Calu3 (cell line): Measurements from ENCODE around the gene KMO. TPM values are rescaled to one million over a fixed set of nuclear protein-coding genes. Genes with fewer than 3 reads are reported as not detected.
A peak's percentile ranks its signal among the peaks of the same experiment; 100 is the strongest.

Experiments used
- BruUV-seq: library from RNA; stranded (reverse); fragments of 400-500 nt; replicated peaks from 2 replicates; lab custom pipeline; 2021; lab: Mats Ljungman, UMichigan
- CTCF ChIA-PET: fragments of 300-600 bp; sonication (Branson Sonifier 250); formaldehyde crosslinking; loops from one replicate; lab custom pipeline; 2022; ENCODE audit warnings: antibody characterized with exemption; lab: Charles Lee
- DNase-seq: peaks from one replicate; pipeline ENCODE4 v3.0.0; 2022
- H3K27ac Mint-ChIP-seq: one replicate; pipeline ENCODE4 v1.8.0; 2022; ENCODE audit warnings: mixed read lengths; ENCODE audit not compliant: unreplicated experiment
- H3K27me3 Mint-ChIP-seq: one replicate; pipeline ENCODE4 v1.8.0; 2022; ENCODE audit warnings: mixed read lengths; ENCODE audit not compliant: unreplicated experiment
- H3K36me3 Mint-ChIP-seq: one replicate; pipeline ENCODE4 v1.8.0; 2022; ENCODE audit warnings: mild to moderate bottlenecking, moderate library complexity, mixed read lengths; ENCODE audit not compliant: insufficient read depth, unreplicated experiment
- H3K4me1 Mint-ChIP-seq: one replicate; pipeline ENCODE4 v1.8.0; 2022; ENCODE audit warnings: mild to moderate bottlenecking, low read depth, mixed read lengths; ENCODE audit not compliant: unreplicated experiment
- H3K4me3 Mint-ChIP-seq: one replicate; pipeline ENCODE4 v1.8.0; 2022; ENCODE audit warnings: mild to moderate bottlenecking, low read depth, moderate library complexity, mixed read lengths; ENCODE audit not compliant: unreplicated experiment
- H3K9me3 Mint-ChIP-seq: one replicate; pipeline ENCODE4 v1.8.0; 2022; ENCODE audit warnings: low read depth, mixed read lengths; ENCODE audit not compliant: unreplicated experiment
- CTCF ChIP-seq: fragments of 200-600 bp; IDR thresholded peaks from one replicate; pipeline ENCODE4 v1.8.0; 2022; ENCODE audit warnings: antibody characterized with exemption; ENCODE audit not compliant: unreplicated experiment
- intact Hi-C: fragments of 100-400 bp; cut with micrococcal nuclease; formaldehyde crosslinking; loops from one replicate; pipeline ENCODE4 v1.10.0; 2022; ENCODE audit not compliant: unreplicated experiment
- total RNA-seq: library from RNA; stranded (reverse); gene quantifications from 2 replicates; pipeline ENCODE4 v1.2.3, GENCODE V29; 2022

The KMO gene
- total RNA-seq, 1 experiment from 2014 or later = 0.85 TPM

DNA sequence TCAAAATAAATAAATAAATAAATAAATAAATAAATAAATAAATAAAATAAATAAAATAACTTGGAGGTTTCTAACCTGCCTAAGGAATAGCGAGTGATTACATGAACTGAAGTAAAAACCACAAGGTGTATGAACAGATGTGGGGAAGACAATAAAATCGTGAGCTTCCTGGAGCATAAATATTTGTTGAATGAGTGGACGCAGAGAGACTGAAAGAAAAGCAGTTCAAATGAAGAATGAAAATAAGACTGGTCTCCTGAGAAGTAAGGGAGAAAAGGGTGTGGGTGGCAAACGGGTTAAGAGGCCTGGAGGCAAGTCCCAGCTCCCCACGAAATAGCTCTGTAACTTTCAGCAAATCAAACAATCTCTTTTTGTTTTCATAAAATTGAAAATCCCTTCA is 74.4 kb downstream of the KMO start:
- CTCF ChIA-PET = interaction anchor here (1.0 kb wide), 1 partner anchor 9 kb away, joined by 4 read pairs; no protein-coding TSS in a partner anchor
- no peak for TF ChIP-seq CTCF
- Mint-ChIP-seq H3K9me3 (no peaks in the 10 kb centered on the region), H3K4me3 (no peak overlapping the region), H3K36me3 (no peaks in the 10 kb centered on the region), H3K27ac (no peak overlapping the region), H3K4me1 (peaks cover 41% of the 10 kb centered on the region), H3K27me3 (no peaks in the 10 kb centered on the region)
- DNase-seq = no peak
- intact Hi-C loops = no loop called here
- no TSS peak for BruUV-seq

DNA sequence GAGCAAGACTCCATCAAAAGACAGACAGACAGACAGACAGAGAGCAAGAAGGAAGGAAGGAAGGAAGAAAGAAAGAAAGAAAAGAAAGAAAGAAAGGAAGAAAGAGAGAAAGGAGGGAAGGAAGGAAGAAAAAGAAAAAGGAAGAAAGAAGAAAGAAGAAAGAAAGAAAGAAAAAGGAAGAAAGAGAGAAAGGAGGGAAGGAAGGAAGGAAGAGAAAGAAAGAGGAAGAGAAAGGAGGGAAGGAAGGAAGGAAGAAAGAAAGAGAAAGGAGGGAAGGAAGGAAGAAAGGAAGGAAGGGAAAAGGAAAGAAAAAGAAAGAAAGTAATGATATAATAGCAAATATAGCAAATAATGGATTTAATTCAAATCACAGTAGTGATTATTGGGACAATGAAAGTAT is 75.3 kb downstream of the KMO start:
- intact Hi-C loops = no loop called here
- peaks cover 39% of the 10 kb centered on the region for H3K4me1 Mint-ChIP-seq
- DNase-seq = no peak
- H3K27ac Mint-ChIP-seq = no peak overlapping the region
- CTCF ChIA-PET = no interaction called here
- no peaks in the 10 kb centered on the region for H3K9me3 Mint-ChIP-seq
- no peaks in the 10 kb centered on the region for H3K27me3 Mint-ChIP-seq
- H3K4me3 Mint-ChIP-seq = no peak overlapping the region
- no TSS peak for BruUV-seq
- no peak for TF ChIP-seq CTCF
- H3K36me3 Mint-ChIP-seq = peaks cover 1% of the 10 kb centered on the region

- CTCF ChIA-PET = interaction anchor here (0.6 kb wide), 1 partner anchor 336 kb away, joined by 3 read pairs; no protein-coding TSS in a partner anchor
- no peaks in the 10 kb centered on the region for H3K27me3 Mint-ChIP-seq
- no TSS peak for BruUV-seq
- intact Hi-C loops = no loop called here
- no peak for TF ChIP-seq CTCF
- DNase-seq = no peak
- H3K4me1 Mint-ChIP-seq = peaks cover 29% of the 10 kb centered on the region
- H3K36me3 Mint-ChIP-seq = peaks cover 7% of the 10 kb centered on the region
- no peak overlapping the region for H3K4me3 Mint-ChIP-seq
- H3K27ac Mint-ChIP-seq = peak overlapping the region; percentile 45
- H3K9me3 Mint-ChIP-seq = no peaks in the 10 kb centered on the region
Measured at GRCh38 chr1:241608379-241609033, 76.3 kb downstream of the KMO start.

DNA sequence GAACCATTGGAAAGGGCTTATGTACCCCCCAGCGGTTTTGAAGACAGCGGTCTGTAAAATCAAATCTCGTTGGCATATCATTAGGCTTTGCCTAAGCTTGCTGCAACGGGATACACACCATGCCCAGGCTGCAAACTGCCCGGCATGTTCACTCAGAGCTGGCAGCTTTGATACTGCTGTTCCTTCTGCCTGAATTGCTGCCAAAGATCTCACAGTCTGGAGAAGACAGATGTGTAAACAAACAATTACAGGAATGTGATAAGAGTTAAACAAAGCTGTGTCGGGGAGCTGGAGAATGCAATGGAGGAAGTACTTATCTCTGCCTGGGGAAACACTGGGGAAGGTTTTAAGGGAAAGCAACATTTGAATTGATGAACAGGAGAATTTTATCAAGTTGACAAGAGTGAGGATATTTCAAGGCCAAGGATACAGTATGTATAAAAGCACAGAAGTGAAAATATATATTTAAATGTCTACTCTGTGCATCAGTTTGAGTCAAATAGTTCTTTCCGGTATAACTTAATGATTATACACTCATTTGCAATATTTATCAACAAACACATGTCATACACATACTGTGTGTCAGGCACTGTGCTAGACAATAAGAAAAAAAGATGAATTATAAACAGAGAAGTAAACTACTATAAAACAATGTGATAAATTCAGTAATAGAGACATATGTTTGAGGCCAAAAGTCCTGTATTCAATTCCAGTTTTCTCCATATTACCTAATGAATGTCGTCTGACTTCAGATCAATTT is 78.1 kb downstream of the KMO start:
- no peaks in the 10 kb centered on the region for H3K9me3 Mint-ChIP-seq
- peaks cover 30% of the 10 kb centered on the region for H3K4me1 Mint-ChIP-seq
- intact Hi-C loops = loop anchor here (5.0 to 10.0 kb wide), 3 partner anchors 78 to 375 kb away; partner anchors contain the start of gene KMO
- no peak overlapping the region for H3K27ac Mint-ChIP-seq
- no TSS peak for BruUV-seq
- H3K4me3 Mint-ChIP-seq = peak overlapping the region; percentile 31
- TF ChIP-seq CTCF = no peak
- no peak for DNase-seq
- CTCF ChIA-PET = interaction anchor here (0.8 to 2.8 kb wide), 16 partner anchors 10 to 376 kb away, joined by 3 to 29 read pairs (median 4); partner anchors contain the start of genes EXO1, FH and KMO
- H3K27me3 Mint-ChIP-seq = no peaks in the 10 kb centered on the region
- peaks cover 7% of the 10 kb centered on the region for H3K36me3 Mint-ChIP-seq
